Left forelimb (tissue), 1 donor: ENCODE data around the gene MAGED4B.
"Not testable (repeated sequence)": the region's sequence is repeated elsewhere in the genome, so short reads cannot be mapped to it uniquely, and the experiment has no call there.

Experiments used
- DNase-seq: peaks from one replicate; pipeline ENCODE4 v3.0.0-alpha.2; 2018; ENCODE audit warnings: low spot score

Gene MAGED4B

GRCh38 chrX:52068666-52069640, at the start of gene MAGED4B:
Gene MAGED4B (minus strand): TSS chrX:52069183. CDS start chrX:52068172, 1,011 bp downstream.
- not testable (repeated sequence) for DNase-seq

- no peak for DNase-seq
Observed at GRCh38 chrX:52118262-52118661, 49.3 kb upstream of the MAGED4B start.

- DNase-seq, result no peak
Observed at GRCh38 chrX:52082578-52082977, 13.6 kb upstream of the MAGED4B start.

- no peak for DNase-seq
Observed at GRCh38 chrX:52078131-52078530, 9.1 kb upstream of the MAGED4B start.

- DNase-seq, result not testable (repeated sequence)
Observed at GRCh38 chrX:52042288-52042687, 26.7 kb downstream of the MAGED4B start.

GRCh38 chrX:52034211-52034610, 34.8 kb downstream of the MAGED4B start:
- no peak for DNase-seq

- no peak for DNase-seq
Observed at GRCh38 chrX:52031371-52031770, 37.6 kb downstream of the MAGED4B start.

- DNase-seq, result no peak
Observed at GRCh38 chrX:52015794-52016193, 53.2 kb downstream of the MAGED4B start.
